BLaER1 treated with 17β-estradiol and CSF1 and Interleukin-3, amounts not matched to agents 10 nM and 100 nM (cell line): ENCODE measurements around the gene ZBTB40.
A peak's percentile ranks its signal among the peaks of the same experiment; 100 is the strongest.

Experiments
- H3K27ac ChIP-seq, 11 experiments: shearing (Covaris generic); formaldehyde crosslinking; 2 replicates each; pipeline ENCODE4 v1.8.1; 2022
- H3K27me3 ChIP-seq, 11 experiments: shearing (Covaris generic); formaldehyde crosslinking; 2 replicates each; pipeline ENCODE4 v1.8.1; 2022
- H3K36me3 ChIP-seq, 11 experiments: shearing (Covaris generic); formaldehyde crosslinking; 2 replicates each; pipeline ENCODE4 v1.8.1; 2022
- H3K4me1 ChIP-seq, 10 experiments: shearing (Covaris generic); formaldehyde crosslinking; 2 replicates each; pipeline ENCODE4 v1.8.1; 2022
- H3K4me2 ChIP-seq, 11 experiments: shearing (Covaris generic); formaldehyde crosslinking; 2 replicates each; pipeline ENCODE4 v1.8.1; 2022
- H3K4me3 ChIP-seq, 10 experiments: shearing (Covaris generic); formaldehyde crosslinking; 2 replicates each; pipeline ENCODE4 v1.8.1; 2022
- H3K9ac ChIP-seq, 11 experiments: shearing (Covaris generic); formaldehyde crosslinking; 2 replicates each; pipeline ENCODE4 v1.8.1; 2022
- H3K9me3 ChIP-seq, 11 experiments: shearing (Covaris generic); formaldehyde crosslinking; replicated peaks in 1 of 11; 2 replicates each; pipeline ENCODE4 v1.8.1; 2022
- H4K20me1 ChIP-seq, 11 experiments: shearing (Covaris generic); formaldehyde crosslinking; 2 replicates each; pipeline ENCODE4 v1.8.1; 2022
- Cebpa-rat ChIP-seq, 11 experiments: shearing (Covaris generic); IDR thresholded peaks; 2 replicates each; pipeline ENCODE4 v1.8.1; 2022

Gene ZBTB40

GRCh38 chr1:22487781-22488180 is 36.1 kb downstream of the ZBTB40 start:
- H4K20me1 ChIP-seq: peaks cover 30 to 83% (median 49%) of the 10 kb centered on the region in 11 experiments; a peak in 18 of 22 replicates
- H3K27me3 ChIP-seq: no peaks in the 10 kb centered on the region
- TF ChIP-seq Cebpa-rat (IDR thresholded peaks at IDR 0.05): no peak
- no peak overlapping the region for H3K9ac ChIP-seq
- H3K27ac ChIP-seq: no peak overlapping the region
- peaks cover 21 to 29% (median 25%) of the 10 kb centered on the region in 11 experiments for H3K9me3 ChIP-seq
- peaks cover 0 to 23% (median 0%) of the 10 kb centered on the region in 10 experiments; a peak in 5 of 20 replicates for H3K4me1 ChIP-seq
- H3K4me3 ChIP-seq: no peak overlapping the region
- H3K36me3 ChIP-seq: peaks cover 14 to 45% (median 34%) of the 10 kb centered on the region in 11 experiments
- H3K4me2 ChIP-seq: no peak overlapping the region

GRCh38 chr1:22488319-22488718 is 36.7 kb downstream of the ZBTB40 start:
- no peaks in the 10 kb centered on the region for H3K27me3 ChIP-seq
- no peak overlapping the region for H3K9ac ChIP-seq
- H3K36me3 ChIP-seq: peaks cover 14 to 45% (median 37%) of the 10 kb centered on the region in 11 experiments
- TF ChIP-seq Cebpa-rat (IDR thresholded peaks at IDR 0.05): no peak
- H3K4me3 ChIP-seq: no peak overlapping the region
- H3K9me3 ChIP-seq: peaks cover 18 to 26% (median 23%) of the 10 kb centered on the region in 11 experiments
- H3K4me2 ChIP-seq: no peak overlapping the region
- H4K20me1 ChIP-seq: peaks cover 30 to 78% (median 51%) of the 10 kb centered on the region in 11 experiments; a peak in 19 of 22 replicates
- H3K4me1 ChIP-seq: peaks cover 0 to 29% (median 0%) of the 10 kb centered on the region in 10 experiments; a peak in 6 of 20 replicates
- no peak overlapping the region for H3K27ac ChIP-seq

GRCh38 chr1:22489278-22489677 is 37.6 kb downstream of the ZBTB40 start:
- H3K36me3 ChIP-seq: peaks cover 14 to 51% (median 45%) of the 10 kb centered on the region in 11 experiments
- H3K4me1 ChIP-seq: peaks cover 6 to 38% (median 6%) of the 10 kb centered on the region in 10 experiments
- H3K27ac ChIP-seq: no peak overlapping the region
- no peak overlapping the region for H3K4me2 ChIP-seq
- no peak overlapping the region for H3K4me3 ChIP-seq
- H3K27me3 ChIP-seq: no peaks in the 10 kb centered on the region
- H3K9me3 ChIP-seq: peaks cover 9 to 22% (median 20%) of the 10 kb centered on the region in 11 experiments
- TF ChIP-seq Cebpa-rat (IDR thresholded peaks at IDR 0.05): no peak
- H3K9ac ChIP-seq: no peak overlapping the region
- peaks cover 30 to 83% (median 51%) of the 10 kb centered on the region in 11 experiments; a peak in 19 of 22 replicates for H4K20me1 ChIP-seq

- H3K9me3 ChIP-seq: peaks cover 3 to 17% (median 14%) of the 10 kb centered on the region in 11 experiments; a peak in 20 of 22 replicates
- H3K36me3 ChIP-seq: peaks cover 14 to 51% (median 44%) of the 10 kb centered on the region in 11 experiments
- H3K27me3 ChIP-seq: no peaks in the 10 kb centered on the region
- peaks cover 11 to 41% (median 11%) of the 10 kb centered on the region in 10 experiments for H3K4me1 ChIP-seq
- no peak for TF ChIP-seq Cebpa-rat (IDR thresholded peaks at IDR 0.05)
- no peak overlapping the region for H3K4me2 ChIP-seq
- H3K4me3 ChIP-seq: no peak overlapping the region
- H3K27ac ChIP-seq: no peak overlapping the region
- no peak overlapping the region for H3K9ac ChIP-seq
- peaks cover 30 to 84% (median 55%) of the 10 kb centered on the region in 11 experiments; a peak in 19 of 22 replicates for H4K20me1 ChIP-seq
Observed at GRCh38 chr1:22489823-22490222, 38.2 kb downstream of the ZBTB40 start.

- H3K9ac ChIP-seq: no peak overlapping the region
- H3K36me3 ChIP-seq: peaks cover 14 to 51% (median 43%) of the 10 kb centered on the region in 11 experiments
- no peaks in the 10 kb centered on the region for H3K27me3 ChIP-seq
- H3K4me3 ChIP-seq: no peak overlapping the region
- peaks cover 30 to 84% (median 58%) of the 10 kb centered on the region in 11 experiments; a peak in 19 of 22 replicates for H4K20me1 ChIP-seq
- no peak overlapping the region for H3K27ac ChIP-seq
- H3K4me2 ChIP-seq: no peak overlapping the region
- peaks cover 16 to 41% (median 16%) of the 10 kb centered on the region in 10 experiments for H3K4me1 ChIP-seq
- H3K9me3 ChIP-seq: peaks cover 0 to 13% (median 9%) of the 10 kb centered on the region in 11 experiments; a peak in 13 of 22 replicates
- no peak for TF ChIP-seq Cebpa-rat (IDR thresholded peaks at IDR 0.05)
Observed at GRCh38 chr1:22490309-22490708, 38.7 kb downstream of the ZBTB40 start.

- Histone ChIP-seq H3K27me3 (no peaks in the 10 kb centered on the region), H3K4me1 (peaks cover 28 to 36% (median 30%) of the 10 kb centered on the region in 10 experiments), H3K36me3 (peaks cover 29 to 68% (median 56%) of the 10 kb centered on the region in 11 experiments), H3K9ac (no peak overlapping the region), H3K9me3 (peaks cover 0 to 10% (median 6%) of the 10 kb centered on the region in 11 experiments; a peak in 11 of 22 replicates), H4K20me1 (peaks cover 25 to 82% (median 54%) of the 10 kb centered on the region in 11 experiments; a peak in 19 of 22 replicates), H3K27ac (no peak overlapping the region), H3K4me3 (no peak overlapping the region), H3K4me2 (0 out of 22 replicates have a peak overlapping the region, but pooled peaks of 1 of the 11 experiments have one; percentile 13)
- TF ChIP-seq Cebpa-rat (IDR thresholded peaks at IDR 0.05): no peak
Observed at GRCh38 chr1:22491995-22492715, 40.5 kb downstream of the ZBTB40 start.

- Histone ChIP-seq H3K9me3 (peaks cover 0 to 10% (median 6%) of the 10 kb centered on the region in 11 experiments; a peak in 11 of 22 replicates), H4K20me1 (peaks cover 6 to 81% (median 36%) of the 10 kb centered on the region in 11 experiments; a peak in 19 of 22 replicates), H3K27me3 (no peaks in the 10 kb centered on the region), H3K36me3 (peaks cover 46 to 85% (median 67%) of the 10 kb centered on the region in 11 experiments), H3K9ac (peak overlapping the region in 1 of 11 experiments; percentile 7; a peak in 1 of 22 replicates), H3K4me1 (peaks cover 28 to 36% (median 30%) of the 10 kb centered on the region in 10 experiments), H3K4me3 (no peak overlapping the region), H3K4me2 (peak overlapping the region; percentile 11 to 72 (median 45); a peak in 19 of 22 replicates), H3K27ac (peak overlapping the region in 1 of 11 experiments; percentile 29; a peak in 1 of 22 replicates)
- no peak for TF ChIP-seq Cebpa-rat (IDR thresholded peaks at IDR 0.05)
Observed at GRCh38 chr1:22494144-22494543, 42.5 kb downstream of the ZBTB40 start.

GRCh38 chr1:22494943-22495579 is 43.4 kb downstream of the ZBTB40 start:
- peaks cover 43 to 78% (median 62%) of the 10 kb centered on the region in 11 experiments for H3K36me3 ChIP-seq
- no peak for TF ChIP-seq Cebpa-rat (IDR thresholded peaks at IDR 0.05)
- H3K4me2 ChIP-seq: peak overlapping the region; percentile 6 to 72 (median 47); a peak in 17 of 22 replicates
- H3K9ac ChIP-seq: no peak overlapping the region
- H3K4me1 ChIP-seq: peaks cover 28 to 36% (median 30%) of the 10 kb centered on the region in 10 experiments
- H3K9me3 ChIP-seq: peaks cover 0 to 10% (median 6%) of the 10 kb centered on the region in 11 experiments; a peak in 11 of 22 replicates
- H3K27ac ChIP-seq: peak overlapping the region in 2 of 11 experiments; percentile 29 to 32; a peak in 1 of 22 replicates
- no peak overlapping the region for H3K4me3 ChIP-seq
- H3K27me3 ChIP-seq: no peaks in the 10 kb centered on the region
- H4K20me1 ChIP-seq: peaks cover 2 to 76% (median 27%) of the 10 kb centered on the region in 11 experiments; a peak in 19 of 22 replicates
